Upper lobe of right lung (tissue), 1 donor: ENCODE measurements around the gene PBX1. TPM values are rescaled to one million over a fixed set of nuclear protein-coding genes. Genes with fewer than 3 reads are reported as not detected.
"Not testable (repeated sequence)": the region's sequence is repeated elsewhere in the genome, so short reads cannot be mapped to it uniquely, and the experiment has no call there.

Experiments used
- ATAC-seq: fragments of 200-7000 bp; cut with Tn5 transposase; one replicate; pipeline ENCODE4 v1.9.1; 2020; ENCODE audit warnings: mild to moderate bottlenecking, moderate library complexity
- DNase-seq: peaks from one replicate; pipeline ENCODE4 v3.0.0-alpha.2; 2020
- H3K27ac ChIP-seq: fragments of 200-600 bp; one replicate; pipeline ENCODE4 v1.8.0; 2022
- H3K27me3 ChIP-seq: fragments of 200-600 bp; one replicate; pipeline ENCODE4 v1.8.0; 2022; ENCODE audit warnings: mild to moderate bottlenecking
- H3K36me3 ChIP-seq: fragments of 200-600 bp; one replicate; pipeline ENCODE4 v1.8.0; 2022
- H3K4me1 ChIP-seq: fragments of 200-600 bp; one replicate; pipeline ENCODE4 v1.8.0; 2022
- H3K4me3 ChIP-seq: fragments of 200-600 bp; one replicate; pipeline ENCODE4 v1.8.0; 2022; ENCODE audit warnings: mild to moderate bottlenecking
- H3K9me3 ChIP-seq: fragments of 200-600 bp; one replicate; pipeline ENCODE4 v1.8.0; 2022
- intact Hi-C: fragments of 100-400 bp; cut with DNase I; formaldehyde crosslinking; loops from one replicate; pipeline ENCODE4 v1.11.0; 2022
- total RNA-seq: library from RNA; stranded (reverse); fragmentation: NEBNext Ultra II Directional; extraction: Animal tissue kit (Norgen Biotek cat#: 25700); gene quantifications from one replicate; pipeline ENCODE4 v1.2.1, GENCODE V29; 2021
- TF ChIP-seq, protein P1 (sequence below): fragments of 200-600 bp; IDR thresholded peaks from one replicate; pipeline ENCODE4 v1.8.0; 2022; ENCODE audit warnings: antibody characterized with exemption
- donor health status: DM: no; HTN: yes; CAD: no; lungs with severe emphysema.

Gene PBX1
- total RNA-seq, 1 donor from 2014 or later: 56.7 TPM

DNA sequence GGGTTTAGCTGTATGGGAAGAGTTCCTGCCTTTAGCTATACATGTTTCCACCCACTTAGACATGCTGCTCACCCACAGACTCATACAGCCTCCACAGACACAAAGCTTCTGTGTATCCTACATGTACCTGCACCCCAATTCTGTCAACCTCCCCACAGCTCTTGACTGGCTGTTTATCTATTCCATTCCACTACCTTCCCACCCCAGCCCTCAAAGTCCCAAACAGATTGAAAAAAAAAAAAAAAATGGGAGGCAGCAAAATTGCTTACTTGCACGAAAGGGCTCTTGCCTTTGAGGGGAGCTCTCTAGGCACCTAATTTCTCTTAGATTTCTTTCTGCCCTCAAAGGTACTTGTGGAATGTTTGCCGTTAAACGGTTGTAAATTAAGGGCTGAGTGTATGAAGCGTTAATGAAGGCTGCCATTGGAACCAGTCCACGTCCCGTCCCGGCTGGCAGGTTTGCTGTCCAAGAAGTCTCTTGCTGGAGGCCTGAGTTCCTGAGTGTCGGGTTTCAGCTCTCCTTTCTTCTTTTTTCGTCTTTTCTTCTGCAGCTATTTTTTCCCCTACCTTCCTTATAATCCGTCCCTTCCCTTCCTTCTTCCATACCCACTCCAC lies 43.6 kb downstream of the PBX1 start:
- Histone ChIP-seq H3K27ac (peak overlapping the region; percentile 58), H3K36me3 (no peaks in the 10 kb centered on the region), H3K4me3 (no peak overlapping the region), H3K9me3 (no peaks in the 10 kb centered on the region), H3K27me3 (no peaks in the 10 kb centered on the region), H3K4me1 (peaks cover 36% of the 10 kb centered on the region)
- ATAC-seq (peak; percentile 66), DNase-seq (peak; percentile 74)
- TF ChIP-seq, protein P1, sequence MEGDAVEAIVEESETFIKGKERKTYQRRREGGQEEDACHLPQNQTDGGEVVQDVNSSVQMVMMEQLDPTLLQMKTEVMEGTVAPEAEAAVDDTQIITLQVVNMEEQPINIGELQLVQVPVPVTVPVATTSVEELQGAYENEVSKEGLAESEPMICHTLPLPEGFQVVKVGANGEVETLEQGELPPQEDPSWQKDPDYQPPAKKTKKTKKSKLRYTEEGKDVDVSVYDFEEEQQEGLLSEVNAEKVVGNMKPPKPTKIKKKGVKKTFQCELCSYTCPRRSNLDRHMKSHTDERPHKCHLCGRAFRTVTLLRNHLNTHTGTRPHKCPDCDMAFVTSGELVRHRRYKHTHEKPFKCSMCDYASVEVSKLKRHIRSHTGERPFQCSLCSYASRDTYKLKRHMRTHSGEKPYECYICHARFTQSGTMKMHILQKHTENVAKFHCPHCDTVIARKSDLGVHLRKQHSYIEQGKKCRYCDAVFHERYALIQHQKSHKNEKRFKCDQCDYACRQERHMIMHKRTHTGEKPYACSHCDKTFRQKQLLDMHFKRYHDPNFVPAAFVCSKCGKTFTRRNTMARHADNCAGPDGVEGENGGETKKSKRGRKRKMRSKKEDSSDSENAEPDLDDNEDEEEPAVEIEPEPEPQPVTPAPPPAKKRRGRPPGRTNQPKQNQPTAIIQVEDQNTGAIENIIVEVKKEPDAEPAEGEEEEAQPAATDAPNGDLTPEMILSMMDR: no peak
- intact Hi-C loops: no loop called here

DNA sequence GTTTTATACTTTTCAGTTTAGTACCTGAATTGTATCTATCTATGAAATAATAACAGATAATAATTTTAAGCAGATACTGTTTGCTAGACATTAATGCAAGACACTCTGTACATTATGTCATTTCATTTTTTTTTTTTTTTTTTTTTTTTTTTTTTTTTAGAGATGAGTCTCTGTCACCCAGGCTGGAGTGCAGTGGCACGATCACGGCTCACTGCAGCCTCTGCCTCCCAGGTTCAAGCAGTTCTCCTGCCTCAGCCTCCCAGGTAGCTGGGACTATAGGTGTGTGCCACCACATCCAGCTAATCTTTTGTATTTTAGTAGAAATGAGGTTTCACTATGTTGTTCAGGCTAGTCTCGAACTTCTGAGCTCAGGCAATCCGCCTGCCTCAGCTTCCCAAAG lies 44.8 kb downstream of the PBX1 start:
- DNase-seq, H3K36me3 ChIP-seq, intact Hi-C loops, H3K9me3 ChIP-seq, H3K4me3 ChIP-seq, H3K27ac ChIP-seq, ATAC-seq, H3K27me3 ChIP-seq: not testable (repeated sequence)
- H3K4me1 ChIP-seq: peaks cover 41% of the 10 kb centered on the region

DNA sequence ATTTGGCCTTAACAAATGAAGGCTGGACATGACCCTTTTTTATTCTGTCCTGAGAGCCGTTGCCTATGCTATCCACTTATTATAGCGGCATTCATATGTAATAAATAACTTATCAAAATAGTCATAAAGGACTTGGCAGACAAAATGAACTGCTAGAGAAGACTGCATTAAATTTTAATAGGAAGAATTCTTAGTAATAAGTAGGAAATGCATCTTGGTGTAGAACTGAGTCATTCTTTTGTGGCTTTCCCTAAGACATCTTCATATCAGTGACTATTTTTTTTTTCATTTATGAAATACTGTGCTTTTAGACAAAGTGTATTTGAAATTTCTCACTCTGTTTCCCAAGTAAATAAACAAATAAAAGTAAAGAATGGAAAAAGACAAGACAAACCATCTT lies 45.6 kb downstream of the PBX1 start:
- H3K4me3 ChIP-seq: no peak overlapping the region
- no peak overlapping the region for H3K27ac ChIP-seq
- TF ChIP-seq, protein P1: no peak
- H3K27me3 ChIP-seq: no peaks in the 10 kb centered on the region
- intact Hi-C loops: no loop called here
- DNase-seq (no peak), ATAC-seq (no peak)
- H3K36me3 ChIP-seq: no peaks in the 10 kb centered on the region
- peaks cover 41% of the 10 kb centered on the region for H3K4me1 ChIP-seq
- no peaks in the 10 kb centered on the region for H3K9me3 ChIP-seq

GRCh38 chr1:164605254-164606091 lies 46.5 kb downstream of the PBX1 start:
- intact Hi-C loops: no loop called here
- DNase-seq (no peak), ATAC-seq (no peak)
- H3K9me3 ChIP-seq: no peaks in the 10 kb centered on the region
- no peaks in the 10 kb centered on the region for H3K27me3 ChIP-seq
- no peak overlapping the region for H3K27ac ChIP-seq
- no peak overlapping the region for H3K4me3 ChIP-seq
- TF ChIP-seq, protein P1: no peak
- no peaks in the 10 kb centered on the region for H3K36me3 ChIP-seq
- peaks cover 41% of the 10 kb centered on the region for H3K4me1 ChIP-seq

DNA sequence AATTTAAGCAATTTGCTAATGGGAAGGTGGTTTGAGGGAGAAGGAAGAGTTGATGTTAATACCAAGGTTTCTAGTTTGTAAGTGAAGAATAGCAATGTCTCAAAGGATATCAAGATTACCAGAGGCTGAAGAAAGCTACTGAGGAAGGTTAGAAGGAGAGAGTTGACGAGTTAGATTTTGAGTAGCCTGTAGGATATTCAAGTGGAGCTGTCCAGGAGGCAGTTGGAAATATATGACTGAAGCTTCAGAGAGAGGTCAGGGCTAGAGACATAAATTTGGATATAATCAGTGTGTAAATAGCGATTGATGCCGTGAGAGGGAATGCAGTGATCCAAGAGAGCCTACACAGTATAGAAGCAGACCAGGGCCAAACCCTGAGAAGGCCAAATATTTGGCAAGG lies 48.4 kb downstream of the PBX1 start:
- ATAC-seq (no peak), DNase-seq (no peak)
- H3K9me3 ChIP-seq: no peaks in the 10 kb centered on the region
- TF ChIP-seq, protein P1: no peak
- no peak overlapping the region for H3K27ac ChIP-seq
- H3K4me3 ChIP-seq: no peak overlapping the region
- H3K4me1 ChIP-seq: peaks cover 25% of the 10 kb centered on the region
- intact Hi-C loops: no loop called here
- H3K27me3 ChIP-seq: no peaks in the 10 kb centered on the region
- no peaks in the 10 kb centered on the region for H3K36me3 ChIP-seq

- Histone ChIP-seq H3K9me3 (no peaks in the 10 kb centered on the region), H3K36me3 (no peaks in the 10 kb centered on the region), H3K4me3 (no peak overlapping the region), H3K4me1 (peaks cover 16% of the 10 kb centered on the region), H3K27me3 (no peaks in the 10 kb centered on the region), H3K27ac (peak overlapping the region; percentile 28)
- DNase-seq: no peak
- intact Hi-C loops: no loop called here
- TF ChIP-seq, protein P1: no peak
- ATAC-seq: no peak
Measured at GRCh38 chr1:164608651-164609057, 49.7 kb downstream of the PBX1 start.
